ENCODE results near the gene EMCN. TPM values are rescaled to one million over a fixed set of nuclear protein-coding genes. Genes with fewer than 3 reads are reported as not detected.

Gene EMCN
- total RNA-seq, 1 experiment from 2014 or later = not detected

GRCh38 chr4:100429616-100430015, 88.2 kb downstream of the EMCN start:
- Histone ChIP-seq H4K20me1 (ENCODE audit: insufficient read depth) (no peaks in the 10 kb centered on the region), H3K4me1 (ENCODE audit: control insufficient read depth in 1 of 2, insufficient read depth in 2 of 2, low read length in 2 of 2) (peaks cover 0 to 11% of the 10 kb centered on the region in 2 experiments; a peak in 3 of 4 replicates), H3K79me2 (ENCODE audit: insufficient read depth, low read length) (no peaks in the 10 kb centered on the region), H3K27me3 (ENCODE audit: insufficient read depth, low read length) (no peaks in the 10 kb centered on the region), H3K36me3 (ENCODE audit: control insufficient read depth in 1 of 2, insufficient read depth in 2 of 2, low read length in 2 of 2) (no peaks in the 10 kb centered on the region), H3K4me3 (replicated peaks in 1 of 2; ENCODE audit: low read depth in 1 of 2, low read length in 2 of 2) (no peak overlapping the region), H3K4me2 (ENCODE audit: low read length) (no peak overlapping the region), H3K27ac (ENCODE audit: low read depth, low read length) (no peak overlapping the region), H3K9me2 (ENCODE audit: insufficient read depth) (no peaks in the 10 kb centered on the region; the same call in 1 of the 2 replicates), H3K9me3 (ENCODE audit: control insufficient read depth in 1 of 2, insufficient read depth in 1 of 2, low read depth in 1 of 2, low read length in 2 of 2) (no peaks in the 10 kb centered on the region), H3K9ac (ENCODE audit: low read length) (no peak overlapping the region), H2AFZ (ENCODE audit: low read depth, low read length, poor library complexity, severe bottlenecking) (no peak overlapping the region)
- POLR2A ChIA-PET = no interaction called here
- DNase-seq (ENCODE audit: low read depth, low spot score) (no peak), ATAC-seq (no peak)
- RAD21 ChIA-PET (ENCODE audit: low non-redundant PET in 1 of 2, low total read pairs in 2 of 2, uncharacterized antibody in 2 of 2, unreplicated experiment in 2 of 2) = no interaction called here
- intact Hi-C loops (cut with micrococcal nuclease) = loop anchor here (10.0 kb wide), 2 partner anchors 475 to 1295 kb away; no protein-coding TSS in a partner anchor
- no TSS peak for BruUV-seq (replicated peaks)
- CTCF ChIA-PET = no interaction called here
- TF ChIP-seq ZBTB33 (IDR thresholded peaks at IDR 0.05; ENCODE audit: extremely low read depth, insufficient replicate concordance, low read length) (no peak), EZH2 (IDR thresholded peaks at IDR 0.05) (no peak), MAX (IDR thresholded peaks at IDR 0.05) (no peak), ZNF274 (IDR thresholded peaks at IDR 0.05; ENCODE audit: low read depth, low read length) (no peak)

- peak; percentile 70; the same call in 1 of the 2 replicates for ATAC-seq
- Histone ChIP-seq H3K27me3 (ENCODE audit: insufficient read depth, low read length) (no peaks in the 10 kb centered on the region), H3K36me3 (ENCODE audit: control insufficient read depth in 1 of 2, insufficient read depth in 2 of 2, low read length in 2 of 2) (no peaks in the 10 kb centered on the region), H3K9me3 (ENCODE audit: control insufficient read depth in 1 of 2, insufficient read depth in 1 of 2, low read depth in 1 of 2, low read length in 2 of 2) (no peaks in the 10 kb centered on the region), H2AFZ (ENCODE audit: low read depth, low read length, poor library complexity, severe bottlenecking) (peak overlapping the region; percentile 88), H3K27ac (ENCODE audit: low read depth, low read length) (no peak overlapping the region), H3K9ac (ENCODE audit: low read length) (no peak overlapping the region), H3K4me3 (replicated peaks in 1 of 2; ENCODE audit: low read depth in 1 of 2, low read length in 2 of 2) (no peak overlapping the region), H3K9me2 (ENCODE audit: insufficient read depth) (no peaks in the 10 kb centered on the region; the same call in 1 of the 2 replicates), H3K4me2 (ENCODE audit: low read length) (peak overlapping the region; percentile 31; the same call in 1 of the 2 replicates), H3K79me2 (ENCODE audit: insufficient read depth, low read length) (no peaks in the 10 kb centered on the region), H4K20me1 (ENCODE audit: insufficient read depth) (no peaks in the 10 kb centered on the region), H3K4me1 (ENCODE audit: control insufficient read depth in 1 of 2, insufficient read depth in 2 of 2, low read length in 2 of 2) (peaks cover under 1 to 11% of the 10 kb centered on the region in 2 experiments; a peak in 3 of 4 replicates)
- peak; percentile 21 for DNase-seq (ENCODE audit: low read depth, low spot score)
- peak; percentile 45; the same call in 1 of the 2 replicates for TF ChIP-seq JUND (IDR thresholded peaks at IDR 0.05)
- TF ChIP-seq YY1 (IDR thresholded peaks at IDR 0.05; ENCODE audit: extremely low read depth, insufficient replicate concordance, low read depth, low read length) = no peak
- TF ChIP-seq CBX3 (IDR thresholded peaks at IDR 0.05; ENCODE audit: low read depth) = peak; percentile 63; the same call in 1 of the 2 replicates
- peak; percentile 50; the same call in 1 of the 2 replicates for TF ChIP-seq FOSL1 (IDR thresholded peaks at IDR 0.05; ENCODE audit: low read depth)
- intact Hi-C loops (cut with micrococcal nuclease) = loop anchor here (10.0 kb wide), 2 partner anchors 477 to 1297 kb away; no protein-coding TSS in a partner anchor
- ChIA-PET POLR2A (no interaction called here), RAD21 (ENCODE audit: low non-redundant PET in 1 of 2, low total read pairs in 2 of 2, uncharacterized antibody in 2 of 2, unreplicated experiment in 2 of 2) (no interaction called here), CTCF (no interaction called here)
- BruUV-seq (replicated peaks) = no TSS peak
Measured at GRCh38 chr4:100428051-100428450, 89.8 kb downstream of the EMCN start.

All from HCT116 (cell line).